Hindlimb muscle (tissue), 1 donor: Measurements from ENCODE around the gene DNAJC7. TPM values are rescaled to one million over a fixed set of nuclear protein-coding genes. Genes with fewer than 3 reads are reported as not detected.
"Not testable (repeated sequence)": the region's sequence is repeated elsewhere in the genome, so short reads cannot be mapped to it uniquely, and the experiment has no call there.

Experiments
- DNase-seq: peaks from one replicate; pipeline ENCODE4 v3.0.0-alpha.2; 2013
- polyA plus RNA-seq: library from polyadenylated mRNA; unstranded; fragments of 120-200 nt; gene quantifications from one replicate; pipeline ENCODE4 v1.2.1, GENCODE V29; 2013; ENCODE audit not compliant: insufficient read length

Gene DNAJC7
- polyA plus RNA-seq, 1 donor = 95.6 TPM

- no peak for DNase-seq
Observed at GRCh38 chr17:41948762-41949460, 68.3 kb downstream of the DNAJC7 start.

- no peak for DNase-seq
Observed at GRCh38 chr17:41944943-41945342, 72.3 kb downstream of the DNAJC7 start.

GRCh38 chr17:41943492-41943891, 73.7 kb downstream of the DNAJC7 start:
- DNase-seq = no peak

- no peak for DNase-seq
Observed at GRCh38 chr17:41942626-41943373, 74.4 kb downstream of the DNAJC7 start.

- no peak for DNase-seq
Observed at GRCh38 chr17:41941168-41941567, 76.1 kb downstream of the DNAJC7 start.

GRCh38 chr17:41939693-41940090, 77.5 kb downstream of the DNAJC7 start:
- DNase-seq = no peak

GRCh38 chr17:41939044-41939692, 78.1 kb downstream of the DNAJC7 start:
- DNase-seq = no peak

GRCh38 chr17:41937970-41938954, 79.0 kb downstream of the DNAJC7 start:
- DNase-seq = no peak

GRCh38 chr17:41935641-41936040, 81.6 kb downstream of the DNAJC7 start:
- DNase-seq = no peak

GRCh38 chr17:41932816-41933389, 84.3 kb downstream of the DNAJC7 start:
- no peak for DNase-seq

- not testable (repeated sequence) for DNase-seq
Observed at GRCh38 chr17:41931715-41932114, 85.5 kb downstream of the DNAJC7 start.

- not testable (repeated sequence) for DNase-seq
Observed at GRCh38 chr17:41930833-41931156, 86.4 kb downstream of the DNAJC7 start.

- peak; percentile 95 for DNase-seq
Observed at GRCh38 chr17:41930009-41930832, 87.0 kb downstream of the DNAJC7 start, which contains the start of gene ODAD4. TSS of gene ODAD4 (plus strand) at chr17:41930617. CDS start at chr17:41930724, 107 bp downstream.

- no peak for DNase-seq
Observed at GRCh38 chr17:41928693-41929251, 88.5 kb downstream of the DNAJC7 start.

Other genes with a start within 250 kb of the DNAJC7 start
- gene JUP, start 230.7 kb downstream of the DNAJC7 start, polyA plus RNA-seq = 46.2 TPM
- gene P3H4, start 205.5 kb downstream of the DNAJC7 start, polyA plus RNA-seq = 31.4 TPM
- 104 TPM for gene FKBP10, start 204.4 kb downstream of the DNAJC7 start, polyA plus RNA-seq
- 31.5 TPM for gene NT5C3B, start 181.2 kb downstream of the DNAJC7 start, polyA plus RNA-seq
- gene KLHL10, start 179.6 kb downstream of the DNAJC7 start, polyA plus RNA-seq = 0.15 TPM
- gene KLHL11, start 152.0 kb downstream of the DNAJC7 start, polyA plus RNA-seq = 6.6 TPM
- gene ACLY, start 98.5 kb downstream of the DNAJC7 start, polyA plus RNA-seq = 52.7 TPM
- gene ODAD4, start 86.8 kb downstream of the DNAJC7 start, polyA plus RNA-seq = 1.1 TPM
- 45.6 TPM for gene CNP, start 50.6 kb downstream of the DNAJC7 start, polyA plus RNA-seq
- 51.1 TPM for gene NKIRAS2, start 2.7 kb upstream of the DNAJC7 start, polyA plus RNA-seq
- gene C17orf113, start 33.2 kb upstream of the DNAJC7 start, polyA plus RNA-seq = 1.8 TPM
- gene ZNF385C, start 81.0 kb upstream of the DNAJC7 start, polyA plus RNA-seq = 8.0 TPM
- 5.6 TPM for gene DHX58, start 95.3 kb upstream of the DNAJC7 start, polyA plus RNA-seq
- gene KAT2A, start 103.9 kb upstream of the DNAJC7 start, polyA plus RNA-seq = 49.6 TPM
- gene HSPB9, start 105.4 kb upstream of the DNAJC7 start, polyA plus RNA-seq = 0.34 TPM
- gene RAB5C, start 137.6 kb upstream of the DNAJC7 start, polyA plus RNA-seq = 64.1 TPM
- 0.10 TPM for gene KCNH4, start 163.7 kb upstream of the DNAJC7 start, polyA plus RNA-seq
- gene HCRT, start 168.0 kb upstream of the DNAJC7 start, polyA plus RNA-seq = not detected
- gene GHDC, start 177.1 kb upstream of the DNAJC7 start, polyA plus RNA-seq = 14.4 TPM